K562 (cell line): Measurements from ENCODE around the gene TBX10. TPM values are rescaled to one million over a fixed set of nuclear protein-coding genes. Genes with fewer than 3 reads are reported as not detected.

Experiments used
- ATAC-seq: fragments of 200-7000 bp; cut with Tn5 transposase; 3 replicates; pipeline ENCODE4 v1.9.1; 2020; ENCODE audit warnings: moderate library complexity
- BruUV-seq: library from RNA; stranded (reverse); fragments of 400-500 nt; replicated peaks from 2 replicates; lab custom pipeline; 2021; lab: Mats Ljungman, UMichigan
- CTCF ChIA-PET: fragments of 300-600 bp; formaldehyde crosslinking; extraction: SDS; loops from one replicate; lab custom pipeline; 2021; ENCODE audit warnings: low intra/inter-chr PET ratio; lab: Yijun Ruan, JAX
- POLR2A ChIA-PET: fragments of 300-600, 350-650 bp; sonication (Branson Sonifier 250); formaldehyde crosslinking; extraction: SDS; loops from one replicate; lab custom pipeline; 2021; ENCODE audit warnings: antibody characterized with exemption, inconsistent platforms; lab: Yijun Ruan, JAX
- DNase-seq, 4 experiments: peaks; one replicate each; pipeline versions ENCODE4 v3.0.0 to v3.0.0-alpha.2; 2011 to 2018; ENCODE audit warnings: low spot score in 3 of 4, mixed read lengths in 3 of 4; ENCODE audit errors: extremely low read depth in 1 of 4
- FAIRE-seq: peaks from 2 replicates; lab custom pipeline; 2011; peaks lifted over from hg19 to GRCh38; lab: Jason Lieb, UNC
- H2AFZ ChIP-seq: 2 replicates; pipeline ENCODE4 v1.6.0; 2011; ENCODE audit warnings: low read depth, low read length, control low read depth, inconsistent platforms
- H3K27ac ChIP-seq: fragments of 200-600 bp; 3 replicates; pipeline ENCODE4 v1.8.0; 2011; ENCODE audit warnings: low read depth, mild to moderate bottlenecking, control low read depth, inconsistent platforms, low read length, moderate library complexity, mixed read lengths; ENCODE audit errors: extremely low read depth
- H3K27me3 ChIP-seq, 2 experiments: fragments of 300-600 bp in 1 of 2; 2 replicates in 1 of 2; 3 replicates in 1 of 2; pipeline versions ENCODE4 v1.6.0 to v1.8.0; 2011; ENCODE audit warnings: inconsistent platforms in 2 of 2, low read length in 2 of 2, mild to moderate bottlenecking in 1 of 2, mixed read lengths in 1 of 2, moderate library complexity in 1 of 2; ENCODE audit not compliant: control insufficient read depth in 2 of 2, insufficient read depth in 2 of 2
- H3K36me3 ChIP-seq: fragments of 300-600 bp; 3 replicates; pipeline ENCODE4 v1.8.0; 2011; ENCODE audit warnings: mild to moderate bottlenecking, low read length, inconsistent platforms; ENCODE audit not compliant: control insufficient read depth, insufficient read depth
- H3K4me1 ChIP-seq, 2 experiments: fragments of 200-600 bp in 1 of 2; replicated peaks in 1 of 2; 2 replicates in 1 of 2; 3 replicates in 1 of 2; pipeline versions ENCODE4 v1.5.1 to v1.8.0; 2011; ENCODE audit warnings: inconsistent platforms in 2 of 2, low read length in 2 of 2, mild to moderate bottlenecking in 1 of 2, mixed read lengths in 1 of 2, moderate library complexity in 1 of 2; ENCODE audit not compliant: control insufficient read depth in 2 of 2, insufficient read depth in 2 of 2
- H3K4me2 ChIP-seq: 2 replicates; pipeline ENCODE4 v1.6.1; 2011; ENCODE audit warnings: low read length, control low read depth, inconsistent platforms, mixed read lengths; ENCODE audit not compliant: insufficient read depth
- H3K4me3 ChIP-seq: fragments of 200-600 bp; sonication (generic), shearing (Covaris generic); 2 replicates; pipeline ENCODE4 v1.5.1; 2016; ENCODE audit warnings: control low read depth, inconsistent platforms
- H3K79me2 ChIP-seq: fragments of 200-600 bp; 3 replicates; pipeline ENCODE4 v1.8.0; 2011; ENCODE audit warnings: low read length, inconsistent platforms; ENCODE audit not compliant: control insufficient read depth, insufficient read depth
- H3K9ac ChIP-seq, 2 experiments: 2 replicates each; pipeline versions ENCODE4 v1.6.0 to v1.6.1; 2011; ENCODE audit warnings: low read depth in 2 of 2, low read length in 2 of 2, control low read depth in 1 of 2, inconsistent platforms in 1 of 2, mild to moderate bottlenecking in 1 of 2, mixed read lengths in 1 of 2; ENCODE audit not compliant: insufficient read depth in 1 of 2
- H3K9me1 ChIP-seq: one replicate; pipeline ENCODE4 v1.6.0; 2011; ENCODE audit warnings: inconsistent platforms, mild to moderate bottlenecking, low read length, moderate library complexity; ENCODE audit not compliant: control insufficient read depth, insufficient read depth
- H3K9me3 ChIP-seq: replicated peaks from 2 replicates; pipeline ENCODE4 v1.5.1; 2011; ENCODE audit warnings: low read depth, low read length, inconsistent platforms; ENCODE audit not compliant: control insufficient read depth, insufficient read depth
- H4K20me1 ChIP-seq: replicated peaks from 2 replicates; pipeline ENCODE4 v1.6.1; 2011; ENCODE audit warnings: low read length, inconsistent platforms, mixed read lengths; ENCODE audit not compliant: control insufficient read depth, insufficient read depth
- ATF2 ChIP-seq: sonication (generic); formaldehyde crosslinking; IDR thresholded peaks from 2 replicates; pipeline ENCODE4 v1.8.1; 2022; ENCODE audit warnings: missing genetic modification reagents
- BHLHE40 ChIP-seq: IDR thresholded peaks from 2 replicates; pipeline ENCODE4 v1.6.1; 2011; ENCODE audit warnings: low read length, improper control_type of control experiment
- CBX5 ChIP-seq: IDR thresholded peaks from 2 replicates; pipeline ENCODE4 v1.6.1; 2014; ENCODE audit warnings: low read depth, borderline replicate concordance
- FOXK1 ChIP-seq: sonication (generic); formaldehyde crosslinking; IDR thresholded peaks from 2 replicates; pipeline ENCODE4 v1.8.0; 2022; ENCODE audit warnings: missing genetic modification reagents, mild to moderate bottlenecking, borderline replicate concordance
- HDAC6 ChIP-seq: IDR thresholded peaks from 2 replicates; pipeline ENCODE4 v1.6.1; 2012; ENCODE audit warnings: low read depth, mild to moderate bottlenecking, control low read depth, inconsistent platforms, low read length, moderate library complexity
- KHSRP ChIP-seq: fragments of 450-650 bp; IDR thresholded peaks from 2 replicates; pipeline ENCODE4 v1.6.1; 2017
- MCM3 ChIP-seq: fragments of 450-650 bp; IDR thresholded peaks from 2 replicates; pipeline ENCODE4 v1.6.1; 2016
- MCM5 ChIP-seq: fragments of 450-650 bp; IDR thresholded peaks from 2 replicates; pipeline ENCODE4 v1.6.1; 2016; ENCODE audit warnings: low read depth
- PTRF ChIP-seq: fragments of 450-650 bp; IDR thresholded peaks from 2 replicates; pipeline ENCODE4 v1.6.1; 2016; ENCODE audit warnings: mild to moderate bottlenecking, missing genetic modification characterization, missing compliant biosample characterization
- RB1 ChIP-seq: fragments of 450-650 bp; IDR thresholded peaks from 2 replicates; pipeline ENCODE4 v1.6.1; 2017; ENCODE audit warnings: low read depth, mild to moderate bottlenecking
- SIRT6 ChIP-seq: IDR thresholded peaks from one replicate; pipeline ENCODE4 v1.6.1; 2012; ENCODE audit warnings: low read depth, mild to moderate bottlenecking, control low read depth, inconsistent platforms, low read length, moderate library complexity
- SMARCC2 ChIP-seq: fragments of 450-650 bp; IDR thresholded peaks from 2 replicates; pipeline ENCODE4 v1.6.1; 2017; ENCODE audit warnings: antibody characterized with exemption, moderate library complexity, mild to moderate bottlenecking, low read depth
- TEAD2 ChIP-seq: fragments of 450-650 bp; IDR thresholded peaks from 2 replicates; pipeline ENCODE4 v1.6.1; 2016; ENCODE audit warnings: missing genetic modification characterization, control low read depth, missing compliant biosample characterization
- TOE1 ChIP-seq, 2 experiments: fragments of 450-650 bp in 1 of 2; sonication (generic) in 1 of 2; formaldehyde crosslinking in 1 of 2; IDR thresholded peaks; 2 replicates each; pipeline versions ENCODE4 v1.7.1 to v1.8.0; 2016 to 2022; ENCODE audit warnings: borderline replicate concordance in 2 of 2, mild to moderate bottlenecking in 2 of 2, antibody characterized with exemption in 1 of 2, inconsistent platforms in 1 of 2, low read depth in 1 of 2, missing genetic modification reagents in 1 of 2, moderate library complexity in 1 of 2
- ZBTB7A ChIP-seq: IDR thresholded peaks from 2 replicates; pipeline ENCODE4 v1.6.1; 2011; ENCODE audit warnings: low read depth, mild to moderate bottlenecking, low read length, moderate library complexity, borderline replicate concordance; ENCODE audit not compliant: control insufficient read depth
- ZFP36 ChIP-seq: fragments of 150-350 bp; IDR thresholded peaks from 2 replicates; pipeline ENCODE4 v1.6.1; 2018; ENCODE audit warnings: low read length, low read depth; ENCODE audit not compliant: partially characterized antibody
- ZKSCAN8 ChIP-seq: fragments of 200-800 bp; sonication (Bioruptor generic); IDR thresholded peaks from 2 replicates; pipeline ENCODE4 v1.6.1; 2016; ENCODE audit warnings: missing genetic modification characterization, missing compliant biosample characterization
- ZNF280A ChIP-seq: fragments of 450-650 bp; IDR thresholded peaks from 2 replicates; pipeline ENCODE4 v1.6.1; 2018; ENCODE audit warnings: mild to moderate bottlenecking, low read depth; ENCODE audit not compliant: partially characterized antibody
- ZNF778 ChIP-seq: fragments of 450-650 bp; formaldehyde crosslinking; IDR thresholded peaks from 2 replicates; pipeline ENCODE4 v1.4.0; 2020; ENCODE audit warnings: mild to moderate bottlenecking, moderate library complexity
- WGBS: fragments of 100-300 bp; shearing (Covaris generic); methylation state at CpG from one replicate; pipeline ENCODE4 v1.1.6; 2016; ENCODE audit warnings: low coverage, mixed read lengths; ENCODE audit not compliant: insufficient coverage; ENCODE audit errors: missing lambda C conversion rate; 5-methylcytosine and 5-hydroxymethylcytosine counted together
- in situ Hi-C: fragments of 300-500 bp; cut with MboI; formaldehyde crosslinking; loops from 4 replicates; pipeline ENCODE4 v1.15.0; 2018; ENCODE audit warnings: inconsistent platforms, mixed read lengths
- intact Hi-C: fragments of 100-400 bp; cut with micrococcal nuclease; formaldehyde crosslinking; loops from 2 replicates; pipeline ENCODE4 v1.14.2; 2022
- polyA plus RNA-seq, 8 experiments: library from polyadenylated mRNA; depleted of rRNA in 4 of 8; stranded (reverse) in 5 of 8; unstranded in 3 of 8; fragments of >200 nt; fragmentation: Nextera tagmentation in 2 of 8; fragmentation: Illumina TruSeq in 1 of 8; extraction: Ambion mirVana in 2 of 8; extraction: Trizol in 1 of 8; gene quantifications; 2 replicates each; pipeline versions ENCODE4 v1.2.1 to v1.2.3, GENCODE V29; 2011 to 2014; ENCODE audit warnings: inconsistent platforms in 1 of 8, missing spikeins in 1 of 8
- total RNA-seq, 7 experiments: library from RNA; depleted of rRNA in 6 of 7; stranded (reverse); fragments of >200 nt in 6 of 7; fragmentation: Illumina TruSeq in 2 of 7; extraction: Trizol in 2 of 7; gene quantifications; 2 replicates each; pipeline versions ENCODE4 v1.2.1 to v1.2.3, GENCODE V29; 2011 to 2021; ENCODE audit warnings: low replicate concordance in 1 of 7
- TF ChIP-seq, protein P1 (sequence below): sonication (generic); formaldehyde crosslinking; IDR thresholded peaks from 2 replicates; pipeline ENCODE4 v1.9.0; 2022; ENCODE audit warnings: mild to moderate bottlenecking, missing genetic modification reagents

TBX10 gene
- total and polyA plus RNA-seq, 9 of the 15 experiments (the other 6 are each of a cell fraction or from before 2014, with no cell fraction given), result not detected

DNA sequence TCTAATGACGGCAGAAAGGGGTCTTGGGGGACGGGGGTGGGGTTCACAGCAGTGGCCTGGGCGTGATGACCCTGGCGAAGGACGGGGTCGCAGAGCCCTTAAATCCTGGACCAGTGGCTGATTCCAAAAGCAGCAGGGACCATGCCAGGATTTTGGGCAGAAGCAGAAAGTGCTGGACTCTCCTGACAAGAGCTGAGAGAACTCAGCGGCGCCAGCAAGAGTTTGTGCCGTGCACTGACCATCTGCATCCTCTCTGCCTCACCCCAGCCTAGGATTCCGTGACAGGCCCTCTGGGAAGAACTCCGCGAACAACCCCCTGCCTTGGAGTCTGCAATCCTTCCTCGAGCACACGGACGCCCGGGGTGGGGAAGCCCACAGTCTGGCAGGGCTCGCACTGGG lies 33.5 kb downstream of the TBX10 start:
- peak overlapping the region; percentile 75 for H3K27ac ChIP-seq
- peak overlapping the region; percentile 90 to 99 for H3K9ac ChIP-seq
- 2% methylated on average over 11 of the region's 17 CpGs for WGBS
- H4K20me1 ChIP-seq, result no peaks in the 10 kb centered on the region; the same call in 1 of the 2 replicates
- peaks cover 36% of the 10 kb centered on the region for H3K79me2 ChIP-seq
- DNase-seq (peak in 1 of 4 experiments; percentile 38), FAIRE-seq (no peak), ATAC-seq (peak; percentile 64)
- TSS peak; percentile 73 for BruUV-seq
- intact Hi-C loops (loop anchor here (5.0 kb wide), 1 partner anchor 34 kb away; no protein-coding TSS in a partner anchor), in situ Hi-C loops (no loop called here)
- peak overlapping the region; percentile 86 for H2AFZ ChIP-seq
- no peaks in the 10 kb centered on the region for H3K9me1 ChIP-seq
- no peaks in the 10 kb centered on the region for H3K27me3 ChIP-seq
- POLR2A ChIA-PET, result interaction anchor here (0.6 to 2.4 kb wide), 12 partner anchors 8 to 122 kb away, joined by 3 to 12 read pairs (median 4); partner anchors contain the start of gene GSTP1
- peaks cover 36% of the 10 kb centered on the region for H3K36me3 ChIP-seq
- peak overlapping the region; percentile 96 for H3K4me2 ChIP-seq
- peak overlapping the region; percentile 99 for H3K4me3 ChIP-seq
- H3K9me3 ChIP-seq, result peaks cover 4% of the 10 kb centered on the region
- CTCF ChIA-PET, result no interaction called here
- peaks cover 31 to 63% of the 10 kb centered on the region in 2 experiments for H3K4me1 ChIP-seq
- TF ChIP-seq MCM3, result no peak
- TF ChIP-seq, protein P1, sequence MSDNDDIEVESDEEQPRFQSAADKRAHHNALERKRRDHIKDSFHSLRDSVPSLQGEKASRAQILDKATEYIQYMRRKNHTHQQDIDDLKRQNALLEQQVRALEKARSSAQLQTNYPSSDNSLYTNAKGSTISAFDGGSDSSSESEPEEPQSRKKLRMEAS (CRISPR knock-in tag), result no peak
- TF ChIP-seq ZBTB7A, result 0 out of 2 replicates have a peak, but pooled peaks have one; percentile 43
- TF ChIP-seq TEAD2, result no peak
- TF ChIP-seq SMARCC2, result no peak
- TF ChIP-seq PTRF (tag), result no peak
- TF ChIP-seq ATF2, result no peak
- TF ChIP-seq MCM5, result no peak
- no peak for TF ChIP-seq RB1
- TF ChIP-seq BHLHE40, result 0 out of 2 replicates have a peak, but pooled peaks have one; percentile 5
- no peak for TF ChIP-seq ZFP36
- 0 out of 2 replicates have a peak, but pooled peaks have one; percentile 56 for TF ChIP-seq FOXK1
- no peak for TF ChIP-seq CBX5
- no peak for TF ChIP-seq ZNF280A
- no peak; the same call in 1 of the 2 replicates for TF ChIP-seq TOE1 (IDR thresholded peaks at IDR 0.05; ENCODE audit: borderline replicate concordance)
- TF ChIP-seq TOE1 (CRISPR knock-in tag; IDR thresholded peaks at IDR 0.05; ENCODE audit: borderline replicate concordance, low read depth), result no peak
- TF ChIP-seq KHSRP, result no peak
- TF ChIP-seq ZKSCAN8 (CRISPR knock-in tag), result peak; percentile 9; the same call in 1 of the 2 replicates
- no peak for TF ChIP-seq ZNF778 (CRISPR knock-in tag)
- TF ChIP-seq SIRT6, result no peak
- no peak for TF ChIP-seq HDAC6
